AG09309 (cell line): ENCODE data around the gene MED25.

ENCODE experiments used
- DNase-seq: peaks from one replicate; pipeline ENCODE4 v3.0.0-alpha.2; 2010; ENCODE audit warnings: low read depth
- H3K4me3 ChIP-seq: 2 replicates; pipeline ENCODE4 v1.5.1; 2011; ENCODE audit warnings: mild to moderate bottlenecking, low read depth, low read length, moderate library complexity; ENCODE audit not compliant: control insufficient read depth
- TF ChIP-seq, protein P1 (sequence below): IDR thresholded peaks from 2 replicates; pipeline ENCODE4 v1.5.1; 2011; ENCODE audit warnings: mild to moderate bottlenecking, low read depth, low read length, inconsistent platforms; ENCODE audit not compliant: insufficient read depth, control insufficient read depth; ENCODE audit errors: missing control alignments

MED25 gene

GRCh38 chr19:49864890-49865289 is 46.8 kb downstream of the MED25 start:
- TF ChIP-seq, protein P1, sequence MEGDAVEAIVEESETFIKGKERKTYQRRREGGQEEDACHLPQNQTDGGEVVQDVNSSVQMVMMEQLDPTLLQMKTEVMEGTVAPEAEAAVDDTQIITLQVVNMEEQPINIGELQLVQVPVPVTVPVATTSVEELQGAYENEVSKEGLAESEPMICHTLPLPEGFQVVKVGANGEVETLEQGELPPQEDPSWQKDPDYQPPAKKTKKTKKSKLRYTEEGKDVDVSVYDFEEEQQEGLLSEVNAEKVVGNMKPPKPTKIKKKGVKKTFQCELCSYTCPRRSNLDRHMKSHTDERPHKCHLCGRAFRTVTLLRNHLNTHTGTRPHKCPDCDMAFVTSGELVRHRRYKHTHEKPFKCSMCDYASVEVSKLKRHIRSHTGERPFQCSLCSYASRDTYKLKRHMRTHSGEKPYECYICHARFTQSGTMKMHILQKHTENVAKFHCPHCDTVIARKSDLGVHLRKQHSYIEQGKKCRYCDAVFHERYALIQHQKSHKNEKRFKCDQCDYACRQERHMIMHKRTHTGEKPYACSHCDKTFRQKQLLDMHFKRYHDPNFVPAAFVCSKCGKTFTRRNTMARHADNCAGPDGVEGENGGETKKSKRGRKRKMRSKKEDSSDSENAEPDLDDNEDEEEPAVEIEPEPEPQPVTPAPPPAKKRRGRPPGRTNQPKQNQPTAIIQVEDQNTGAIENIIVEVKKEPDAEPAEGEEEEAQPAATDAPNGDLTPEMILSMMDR, result no peak
- no peak overlapping the region for H3K4me3 ChIP-seq

GRCh38 chr19:49866933-49867782 is 49.1 kb downstream of the MED25 start, which contains the start of gene PNKP:
Gene PNKP (minus strand): TSS chr19:49867576. CDS start chr19:49867204, 372 bp downstream.
- H3K4me3 ChIP-seq, result peak within 1 kb of the TSS; percentile 88
- DNase-seq, result no peak
- TF ChIP-seq, protein P1, result no peak

More at GRCh38 chr19:49864890-49865289, 46.8 kb downstream of the MED25 start:
- DNase-seq, result no peak

DNA sequence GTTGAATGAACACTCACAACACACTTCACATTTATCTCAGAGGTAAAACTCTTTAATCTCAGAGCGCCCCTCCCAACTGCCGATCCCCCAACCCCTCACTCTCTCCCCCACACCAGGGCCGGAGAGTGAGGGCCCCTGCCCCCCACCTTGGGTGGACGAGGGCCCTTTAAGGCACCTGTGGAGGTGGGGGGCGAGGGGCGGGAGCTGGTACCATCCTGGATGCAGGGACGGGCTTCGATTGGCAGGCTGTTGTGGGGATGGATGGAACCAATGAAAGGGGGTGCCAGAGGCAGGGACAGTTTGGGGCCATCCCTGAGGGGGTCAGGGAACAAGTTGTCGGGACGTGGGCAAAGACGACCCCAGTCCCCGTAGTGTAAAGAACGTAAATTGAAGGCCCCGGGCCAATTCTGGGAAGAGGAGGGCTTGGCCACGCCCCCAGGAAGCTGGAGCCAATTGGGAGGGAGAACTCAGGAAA is 51.0 kb downstream of the MED25 start:
- DNase-seq, result no peak
- peak overlapping the region; percentile 37 for H3K4me3 ChIP-seq
- TF ChIP-seq, protein P1, result no peak

- peak overlapping the region; percentile 45 for H3K4me3 ChIP-seq
- TF ChIP-seq, protein P1, result no peak
- DNase-seq, result peak; percentile 100
Measured at GRCh38 chr19:49869484-49870308, 51.6 kb downstream of the MED25 start.

DNA sequence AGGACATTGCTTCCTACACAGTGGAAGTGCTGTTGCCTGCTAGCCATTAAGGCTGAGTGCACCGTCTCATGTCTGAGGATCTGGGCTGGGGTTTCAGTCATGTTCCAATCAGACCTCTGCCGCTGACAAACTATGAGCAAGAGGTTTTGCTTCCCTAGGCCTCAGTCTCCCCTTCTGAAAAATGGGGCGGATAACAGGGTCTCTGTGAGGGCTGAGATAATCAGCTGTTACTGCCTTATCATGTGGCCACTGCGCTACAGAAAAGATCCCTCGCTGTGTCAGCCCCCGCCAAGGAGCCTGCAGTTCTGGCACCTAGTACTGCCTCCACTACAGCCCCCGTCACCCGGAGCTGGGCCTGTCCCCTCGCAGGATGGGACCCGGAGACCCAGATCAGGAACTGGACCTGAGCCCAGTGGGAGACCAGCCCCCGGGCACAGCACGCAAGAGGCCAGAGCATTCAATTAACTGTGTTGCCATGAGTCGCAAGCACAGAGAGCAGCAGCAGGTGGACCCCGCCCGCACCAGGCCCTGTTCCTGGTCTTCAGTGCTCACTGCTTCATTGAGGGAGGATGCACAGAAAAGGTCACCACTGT is 52.3 kb downstream of the MED25 start:
- DNase-seq, result no peak
- TF ChIP-seq, protein P1, result no peak
- peak overlapping the region; percentile 45 for H3K4me3 ChIP-seq

- H3K4me3 ChIP-seq, result no peak overlapping the region
- TF ChIP-seq, protein P1, result no peak
- no peak for DNase-seq
Measured at GRCh38 chr19:49871349-49871985, 53.4 kb downstream of the MED25 start.
